WI38 (cell line): ENCODE data around the gene ZNHIT3.
"Not testable (repeated sequence)": the region's sequence is repeated elsewhere in the genome, so short reads cannot be mapped to it uniquely, and the experiment has no call there.

Experiments used
- H3K4me3 ChIP-seq: 2 replicates; pipeline ENCODE4 v1.5.1; 2011; ENCODE audit warnings: low read depth, mild to moderate bottlenecking, control low read depth, low read length
- TF ChIP-seq, protein P1 (sequence below): IDR thresholded peaks from 2 replicates; pipeline ENCODE4 v1.5.1; 2012; ENCODE audit warnings: low read depth, mild to moderate bottlenecking, control low read depth, low read length

The ZNHIT3 gene

DNA sequence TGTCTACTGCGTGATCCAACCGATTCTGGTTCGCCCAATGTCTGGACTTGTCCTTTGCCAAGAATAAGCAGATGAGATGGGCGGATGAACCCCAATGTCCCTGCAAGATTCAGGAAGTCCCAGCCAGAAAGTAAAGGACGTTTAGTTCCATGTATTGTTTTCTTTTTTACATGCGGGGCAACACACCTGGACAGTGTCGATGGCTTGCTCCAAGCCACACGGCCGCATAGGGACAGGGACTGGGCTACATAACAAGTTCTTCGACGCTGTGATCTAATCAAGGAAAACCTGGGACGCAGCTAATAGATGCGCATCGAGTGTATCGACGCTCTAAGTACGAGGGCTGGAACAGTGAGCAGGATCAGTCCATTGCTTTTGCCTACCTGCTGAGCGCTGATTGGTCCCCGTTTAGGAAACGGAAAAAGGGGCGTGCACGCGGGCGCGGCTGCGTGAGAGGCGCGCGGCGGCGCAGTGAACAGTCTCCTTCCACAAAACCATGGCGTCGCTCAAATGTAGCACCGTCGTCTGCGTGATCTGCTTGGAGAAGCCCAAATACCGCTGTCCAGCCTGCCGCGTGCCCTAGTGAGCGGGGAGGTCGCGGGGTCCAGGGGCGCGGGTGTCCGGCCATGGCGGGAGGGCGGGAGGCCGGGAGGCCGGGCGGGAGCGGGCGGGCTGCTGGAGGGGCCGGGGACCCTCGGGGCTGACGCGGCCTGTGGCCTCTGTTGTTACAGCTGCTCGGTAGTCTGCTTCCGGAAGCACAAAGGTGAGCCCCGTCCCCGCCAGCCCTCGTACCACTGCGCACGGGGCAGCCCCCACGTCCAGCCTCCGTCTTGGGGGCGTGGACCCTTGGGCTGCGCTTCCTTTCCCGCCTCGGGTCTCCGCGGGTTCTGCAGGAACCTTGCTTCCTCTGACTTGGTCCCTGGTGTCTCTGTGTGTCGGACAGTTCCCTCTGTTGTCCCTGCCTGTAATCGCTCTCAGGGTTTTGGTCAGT lies at the start of gene ZNHIT3:
Gene ZNHIT3, plus strand, starts transcription at position 478 of the 991 bp plus-strand sequence. Its CDS starts 19 bp downstream, at position 497.
- peak within 1 kb of the TSS; percentile 67 for H3K4me3 ChIP-seq

DNA sequence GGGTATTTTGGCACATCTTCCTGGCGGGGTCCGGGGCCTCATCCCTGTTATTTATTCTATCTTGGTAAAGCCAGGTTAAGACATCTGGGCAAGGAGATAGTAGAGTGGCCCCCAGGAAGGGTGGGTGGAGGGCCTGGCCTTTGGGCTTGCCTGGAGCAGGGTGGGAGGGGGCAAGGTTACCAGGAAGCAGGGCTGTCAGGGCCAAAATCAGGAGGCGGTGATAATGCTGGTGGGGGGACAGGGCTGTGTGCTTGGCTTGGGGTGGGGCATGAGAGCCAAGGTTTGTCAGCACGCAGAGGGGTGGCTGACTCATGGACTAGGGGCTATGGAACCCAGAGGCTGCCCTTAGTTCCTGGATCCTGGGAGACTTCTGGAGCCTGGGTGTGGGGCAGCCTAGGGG lies 44.7 kb upstream of the ZNHIT3 start:
- H3K4me3 ChIP-seq = not testable (repeated sequence)

More for the DNA sequence above, at the start of gene ZNHIT3:
- TF ChIP-seq, protein P1, sequence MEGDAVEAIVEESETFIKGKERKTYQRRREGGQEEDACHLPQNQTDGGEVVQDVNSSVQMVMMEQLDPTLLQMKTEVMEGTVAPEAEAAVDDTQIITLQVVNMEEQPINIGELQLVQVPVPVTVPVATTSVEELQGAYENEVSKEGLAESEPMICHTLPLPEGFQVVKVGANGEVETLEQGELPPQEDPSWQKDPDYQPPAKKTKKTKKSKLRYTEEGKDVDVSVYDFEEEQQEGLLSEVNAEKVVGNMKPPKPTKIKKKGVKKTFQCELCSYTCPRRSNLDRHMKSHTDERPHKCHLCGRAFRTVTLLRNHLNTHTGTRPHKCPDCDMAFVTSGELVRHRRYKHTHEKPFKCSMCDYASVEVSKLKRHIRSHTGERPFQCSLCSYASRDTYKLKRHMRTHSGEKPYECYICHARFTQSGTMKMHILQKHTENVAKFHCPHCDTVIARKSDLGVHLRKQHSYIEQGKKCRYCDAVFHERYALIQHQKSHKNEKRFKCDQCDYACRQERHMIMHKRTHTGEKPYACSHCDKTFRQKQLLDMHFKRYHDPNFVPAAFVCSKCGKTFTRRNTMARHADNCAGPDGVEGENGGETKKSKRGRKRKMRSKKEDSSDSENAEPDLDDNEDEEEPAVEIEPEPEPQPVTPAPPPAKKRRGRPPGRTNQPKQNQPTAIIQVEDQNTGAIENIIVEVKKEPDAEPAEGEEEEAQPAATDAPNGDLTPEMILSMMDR = no peak

DNA sequence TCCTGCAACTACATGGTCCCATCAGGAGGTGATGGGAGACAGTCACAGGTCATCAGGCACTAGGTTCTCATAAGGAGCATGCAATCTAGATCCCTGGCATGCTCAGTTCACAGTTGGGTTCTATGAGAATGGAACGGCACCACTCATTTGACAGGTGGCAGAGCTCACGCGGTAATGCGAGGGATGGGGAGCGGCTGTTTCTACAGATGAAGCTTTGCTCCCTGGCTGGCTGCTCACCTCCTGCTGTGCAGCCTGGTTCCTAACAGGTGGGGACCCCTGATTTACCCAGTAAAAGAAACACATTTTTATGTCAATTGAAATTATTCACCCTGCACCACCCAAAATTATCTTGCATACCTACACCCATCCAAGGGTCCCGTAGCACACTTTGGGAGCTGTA lies 42.7 kb upstream of the ZNHIT3 start:
- TF ChIP-seq, protein P1 = no peak
- H3K4me3 ChIP-seq = no peak overlapping the region

DNA sequence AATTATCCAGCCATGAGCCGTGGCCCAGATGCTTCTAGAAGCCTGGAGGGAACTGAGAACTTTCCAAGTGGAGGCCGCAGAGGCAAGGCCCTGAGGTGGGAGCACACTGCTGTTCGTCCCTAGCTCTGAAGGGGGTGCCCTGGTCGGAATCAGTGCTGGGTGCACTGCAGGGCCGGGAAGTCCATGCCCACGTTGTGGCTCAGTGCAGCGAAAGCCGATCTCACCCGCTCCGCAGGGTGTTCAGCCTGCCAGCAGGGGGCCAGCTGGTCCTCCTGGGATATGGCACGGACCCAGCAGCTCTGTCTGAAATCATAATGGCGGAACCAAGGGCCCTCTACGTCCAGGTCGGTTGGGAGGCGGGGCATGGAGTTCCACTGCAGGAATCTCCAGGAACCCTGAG lies 36.5 kb upstream of the ZNHIT3 start:
- H3K4me3 ChIP-seq = not testable (repeated sequence)

DNA sequence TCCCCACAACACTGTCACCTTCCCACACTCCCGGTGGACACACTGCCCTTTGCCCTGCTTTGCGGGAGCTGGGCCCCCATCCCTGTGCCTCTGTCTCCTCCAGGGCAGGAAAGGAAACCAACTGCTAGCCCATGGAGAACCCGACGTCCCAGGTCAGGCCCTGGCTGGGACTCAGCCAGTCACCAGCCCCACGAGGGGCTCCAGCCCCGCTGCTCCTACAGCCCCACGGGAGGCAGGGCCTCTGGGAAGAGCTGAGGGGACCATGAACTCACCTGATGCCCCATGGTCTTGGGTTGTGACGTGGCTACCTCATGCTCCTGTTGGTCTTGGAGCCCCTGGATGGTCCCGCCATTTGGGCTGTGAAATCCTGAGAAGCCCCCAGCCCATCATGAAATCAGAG lies 33.6 kb upstream of the ZNHIT3 start:
- H3K4me3 ChIP-seq = not testable (repeated sequence)

DNA sequence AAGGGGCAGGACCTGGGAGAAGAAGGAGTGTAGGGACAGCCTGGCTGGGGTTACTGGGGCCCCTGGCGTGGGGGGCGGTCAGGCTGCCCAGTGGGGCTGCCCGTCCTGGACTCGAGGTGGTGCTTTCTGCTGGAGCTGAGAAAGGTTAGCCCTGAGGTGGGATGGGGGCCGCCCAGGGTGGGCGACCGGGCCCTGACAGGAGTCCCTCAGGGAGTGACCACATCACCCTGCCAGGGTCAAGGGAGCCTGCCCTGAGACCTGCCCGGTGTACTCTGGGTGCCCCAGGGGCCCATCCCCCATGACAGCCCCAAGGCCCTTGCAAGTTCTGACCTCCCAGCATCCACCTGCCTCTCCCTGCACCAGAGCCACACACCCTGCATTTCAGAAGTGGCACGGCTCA lies 28.8 kb upstream of the ZNHIT3 start:
- H3K4me3 ChIP-seq = not testable (repeated sequence)

DNA sequence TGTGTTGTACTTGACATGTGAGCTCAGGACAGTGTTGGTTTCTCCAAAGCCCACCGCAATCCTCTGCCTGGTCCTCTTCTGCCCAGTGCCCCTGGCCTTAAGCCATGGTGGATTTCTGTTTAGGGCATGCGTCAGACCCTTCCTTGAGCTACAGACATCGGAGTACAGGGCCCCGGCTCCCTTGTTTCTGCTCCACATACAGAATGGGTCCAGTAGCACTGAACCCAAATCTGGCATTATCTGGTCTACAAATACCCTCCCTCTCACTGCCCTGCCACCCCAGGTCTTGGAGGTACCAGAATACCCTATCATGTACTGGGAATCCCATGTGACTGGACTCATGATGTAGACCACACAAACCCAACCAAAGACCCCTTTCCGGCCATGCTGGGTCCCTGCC lies 27.4 kb upstream of the ZNHIT3 start:
- H3K4me3 ChIP-seq = no peak overlapping the region
- TF ChIP-seq, protein P1 = no peak

DNA sequence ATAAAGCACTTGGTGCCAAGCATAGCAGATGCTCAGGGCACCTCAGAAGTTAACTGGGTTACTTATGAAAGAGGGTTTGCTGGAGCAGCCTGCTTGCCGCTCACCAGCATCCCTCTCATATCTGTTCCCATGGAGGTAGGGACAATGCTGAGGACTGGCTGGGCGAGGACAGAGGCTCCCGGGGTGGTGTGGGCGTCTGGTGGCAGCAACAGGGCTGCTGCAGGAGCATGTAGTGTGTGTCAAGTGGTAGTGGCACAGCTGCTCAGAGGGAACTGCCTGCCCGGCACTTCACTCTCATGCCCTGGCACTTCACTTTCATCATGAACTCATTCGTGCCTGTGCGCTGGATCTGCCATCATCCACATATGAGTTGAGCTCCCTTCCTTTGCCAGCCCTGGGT lies 26.9 kb upstream of the ZNHIT3 start:
- no peak overlapping the region for H3K4me3 ChIP-seq
- TF ChIP-seq, protein P1 = no peak

DNA sequence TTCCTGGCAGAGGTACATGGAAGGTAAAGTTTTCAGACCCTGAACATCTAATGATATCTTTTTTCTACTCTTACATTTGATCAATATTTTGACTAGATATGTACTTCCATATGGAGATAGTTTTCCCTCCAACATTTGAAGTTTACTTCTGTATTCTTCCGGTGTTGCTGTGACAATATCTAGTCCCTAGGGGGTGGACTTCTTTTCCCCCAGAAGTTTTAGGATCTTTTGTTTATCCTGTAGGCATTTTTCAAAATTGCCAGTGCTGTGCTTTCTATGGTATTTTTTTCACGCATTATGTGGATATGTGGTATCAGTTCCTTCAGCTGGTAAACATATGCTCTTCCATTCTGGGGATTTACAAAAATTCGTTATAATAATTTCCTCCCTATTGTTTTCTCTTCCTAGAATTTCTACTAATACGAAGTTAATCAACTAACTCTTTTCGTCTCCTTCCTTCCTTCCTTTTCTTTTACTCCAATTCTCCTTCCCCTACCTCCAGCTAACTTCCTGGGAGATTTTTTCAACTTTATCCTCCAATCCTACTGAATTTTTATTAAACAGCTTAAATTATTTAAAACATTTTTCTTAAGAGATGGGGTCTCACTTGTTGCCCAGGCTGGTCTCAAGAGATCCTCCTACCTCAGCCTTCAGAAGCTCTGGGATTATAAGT lies 26.1 kb upstream of the ZNHIT3 start:
- no peak overlapping the region for H3K4me3 ChIP-seq

More for the DNA sequence above, 26.1 kb upstream of the ZNHIT3 start:
- TF ChIP-seq, protein P1 = no peak
